ENCODE results near the gene SPATA6L.

The SPATA6L gene

DNA sequence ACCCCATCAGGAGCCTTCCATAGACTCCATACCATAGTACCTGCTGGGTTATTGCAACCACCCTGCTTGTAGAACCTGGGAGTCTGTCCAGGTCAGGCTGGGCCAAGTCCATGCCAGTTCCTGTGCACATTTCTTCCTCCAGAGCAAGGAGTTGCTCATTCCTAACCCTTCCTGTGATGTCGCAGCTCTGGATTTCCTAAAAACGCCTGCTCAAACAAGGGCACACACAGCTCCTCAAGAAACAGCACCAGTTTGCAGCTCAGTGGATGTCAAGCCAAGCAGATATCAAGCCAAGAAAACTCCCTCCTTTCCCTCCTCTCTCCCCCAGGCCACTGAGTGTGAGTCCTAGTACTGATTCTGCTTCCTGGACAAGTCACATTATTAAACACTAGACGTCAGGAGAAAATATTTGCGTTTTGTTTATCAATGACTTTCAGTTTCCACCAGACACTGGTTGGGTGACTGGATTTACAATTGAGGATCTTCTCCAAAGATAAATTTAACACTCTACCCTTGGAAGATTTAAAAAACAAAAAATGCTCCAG, 116.5 kb downstream of the SPATA6L start:
- intact Hi-C loops (cut with DNase I; ENCODE audit: low total_unique reads) = no loop called here
- Histone ChIP-seq H3K36me3 (no peaks in the 10 kb centered on the region), H3K27ac (peak overlapping the region; percentile 11 to 28), H3K9me3 (no peaks in the 10 kb centered on the region), H3K4me1 (peaks cover 0 to 68% (median 28%) of the 10 kb centered on the region in 4 donors), H3K4me3 (no peak overlapping the region), H3K27me3 (no peaks in the 10 kb centered on the region)
- DNase-seq = no peak
- TF ChIP-seq CTCF (IDR thresholded peaks at IDR 0.05) = no peak

- no peaks in the 10 kb centered on the region for H3K27me3 ChIP-seq
- peaks cover 0 to 68% (median 27%) of the 10 kb centered on the region in 4 donors for H3K4me1 ChIP-seq
- H3K36me3 ChIP-seq = no peaks in the 10 kb centered on the region
- H3K27ac ChIP-seq = peak overlapping the region in 1 of 2 donors; percentile 28
- intact Hi-C loops (cut with DNase I; ENCODE audit: low total_unique reads) = no loop called here
- no peaks in the 10 kb centered on the region for H3K9me3 ChIP-seq
- no peak overlapping the region for H3K4me3 ChIP-seq
- peak in 1 of 2 donors; percentile 66 for DNase-seq
- TF ChIP-seq CTCF (IDR thresholded peaks at IDR 0.05) = peak; percentile 26 to 34
These were observed 117.2 kb downstream of the SPATA6L start for GRCh38 chr9:4548811-4549725.
